ENCODE results near the gene MGAT5.
A peak's percentile ranks its signal among the peaks of the same experiment; 100 is the strongest.

Gene MGAT5

GRCh38 chr2:134463699-134464022 lies 209.8 kb downstream of the MGAT5 start:
- Histone ChIP-seq H3K4me3 (ENCODE audit: low read depth, low read length) (no peak overlapping the region), H3K36me3 (ENCODE audit: control insufficient read depth in 2 of 2, insufficient read depth in 1 of 2, low read length in 2 of 2) (no peaks in the 10 kb centered on the region), H3K27ac (ENCODE audit: extremely low read depth, low read depth, low read length) (no peak overlapping the region), H3K9me3 (ENCODE audit: control insufficient read depth, insufficient read depth, low read depth, low read length) (no peaks in the 10 kb centered on the region), H3K4me1 (ENCODE audit: control insufficient read depth, insufficient read depth, low read length) (no peaks in the 10 kb centered on the region)
- CTCF ChIA-PET = interaction anchor here (0.6 kb wide), 1 partner anchor 13 kb away, joined by 3 read pairs; no protein-coding TSS in a partner anchor
- TF ChIP-seq ZNF292 (tag by site-specific recombination; IDR thresholded peaks at IDR 0.05; ENCODE audit: borderline replicate concordance, low read depth) = no peak
- POLR2A ChIA-PET = no interaction called here

GRCh38 chr2:134465228-134466105 lies 211.6 kb downstream of the MGAT5 start:
- CTCF ChIA-PET = interaction anchor here (2.4 kb wide), 1 partner anchor 14 kb away, joined by 10 read pairs; no protein-coding TSS in a partner anchor
- Histone ChIP-seq H3K4me3 (ENCODE audit: low read depth, low read length) (no peak overlapping the region), H3K27ac (ENCODE audit: extremely low read depth, low read depth, low read length) (no peak overlapping the region), H3K4me1 (ENCODE audit: control insufficient read depth, insufficient read depth, low read length) (no peaks in the 10 kb centered on the region), H3K9me3 (ENCODE audit: control insufficient read depth, insufficient read depth, low read depth, low read length) (no peaks in the 10 kb centered on the region), H3K36me3 (ENCODE audit: control insufficient read depth in 2 of 2, insufficient read depth in 1 of 2, low read length in 2 of 2) (no peaks in the 10 kb centered on the region)
- POLR2A ChIA-PET = no interaction called here
- TF ChIP-seq ZNF266 (tag by site-specific recombination; IDR thresholded peaks at IDR 0.05; ENCODE audit: low read depth) (no peak), FEZF1 (tag by site-specific recombination; IDR thresholded peaks at IDR 0.05) (0 out of 2 replicates have a peak, but pooled peaks have one; percentile 31)

- H3K9me3 ChIP-seq (ENCODE audit: control insufficient read depth, insufficient read depth, low read depth, low read length) = no peaks in the 10 kb centered on the region
- H3K4me3 ChIP-seq (ENCODE audit: low read depth, low read length) = no peak overlapping the region
- ChIA-PET POLR2A (no interaction called here), CTCF (interaction anchor here (2.4 kb wide), 1 partner anchor 15 kb away, joined by 10 read pairs; no protein-coding TSS in a partner anchor)
- TF ChIP-seq ZNF654 (tag by site-specific recombination; IDR thresholded peaks at IDR 0.05; ENCODE audit: low read depth) = peak; percentile 24
- TF ChIP-seq ZNF488 (tag by site-specific recombination; IDR thresholded peaks at IDR 0.05) = no peak
- no peak for TF ChIP-seq KLF1 (tag by site-specific recombination; IDR thresholded peaks at IDR 0.05)
- TF ChIP-seq CTCF (tag by site-specific recombination; IDR thresholded peaks at IDR 0.05) = peak; percentile 37; the same call in 1 of the 2 replicates
- no peak for TF ChIP-seq ZNF416 (tag by site-specific recombination; IDR thresholded peaks at IDR 0.05)
- no peak overlapping the region for H3K27ac ChIP-seq (ENCODE audit: extremely low read depth, low read depth, low read length)
- no peaks in the 10 kb centered on the region for H3K36me3 ChIP-seq (ENCODE audit: control insufficient read depth in 2 of 2, insufficient read depth in 1 of 2, low read length in 2 of 2)
- no peaks in the 10 kb centered on the region for H3K4me1 ChIP-seq (ENCODE audit: control insufficient read depth, insufficient read depth, low read length)
Observed at GRCh38 chr2:134466141-134466540, 212.3 kb downstream of the MGAT5 start.

GRCh38 chr2:134468164-134468563 lies 214.3 kb downstream of the MGAT5 start:
- H3K27ac ChIP-seq (ENCODE audit: extremely low read depth, low read depth, low read length) = no peak overlapping the region
- CTCF ChIA-PET = interaction anchor here (0.6 to 1.3 kb wide), 3 partner anchors 17 to 426 kb away, joined by 3 to 5 read pairs (median 3); no protein-coding TSS in a partner anchor
- H3K9me3 ChIP-seq (ENCODE audit: control insufficient read depth, insufficient read depth, low read depth, low read length) = no peaks in the 10 kb centered on the region
- no peaks in the 10 kb centered on the region for H3K4me1 ChIP-seq (ENCODE audit: control insufficient read depth, insufficient read depth, low read length)
- no peak for TF ChIP-seq ZNF214 (tag by site-specific recombination; IDR thresholded peaks at IDR 0.05; ENCODE audit: borderline replicate concordance)
- TF ChIP-seq ZBTB49 (tag by site-specific recombination; IDR thresholded peaks at IDR 0.05; ENCODE audit: low read depth) = no peak
- no peak for TF ChIP-seq OVOL3 (tag by site-specific recombination; IDR thresholded peaks at IDR 0.05)
- no peak for TF ChIP-seq ZNF530 (tag by site-specific recombination; IDR thresholded peaks at IDR 0.05; ENCODE audit: low read depth)
- TF ChIP-seq ZNF664 (tag by site-specific recombination; IDR thresholded peaks at IDR 0.05) = no peak
- no peak for TF ChIP-seq ZNF274 (IDR thresholded peaks at IDR 0.05; ENCODE audit: low read length)
- no peak for TF ChIP-seq ZNF274 (tag by site-specific recombination; IDR thresholded peaks at IDR 0.05; ENCODE audit: borderline replicate concordance)
- no peak for TF ChIP-seq ZBTB26 (tag by site-specific recombination; optimal IDR thresholded peaks at IDR 0.05)
- TF ChIP-seq ZBTB7A (tag by site-specific recombination; IDR thresholded peaks at IDR 0.05; ENCODE audit: low read depth) = no peak
- TF ChIP-seq SCRT1 (tag by site-specific recombination; IDR thresholded peaks at IDR 0.05; ENCODE audit: borderline replicate concordance) = no peak
- H3K36me3 ChIP-seq (ENCODE audit: control insufficient read depth in 2 of 2, insufficient read depth in 1 of 2, low read length in 2 of 2) = no peaks in the 10 kb centered on the region
- POLR2A ChIA-PET = no interaction called here
- no peak overlapping the region for H3K4me3 ChIP-seq (ENCODE audit: low read depth, low read length)
